IMR-90 (cell line): ENCODE results near the gene KCNK17. TPM values are rescaled to one million over a fixed set of nuclear protein-coding genes. Genes with fewer than 3 reads are reported as not detected.

ENCODE experiments used
- ATAC-seq: fragments of 200-7000 bp; cut with Tn5 transposase; 2 replicates; pipeline ENCODE4 v1.9.1; 2020; ENCODE audit warnings: low read depth, mild to moderate bottlenecking, moderate library complexity
- BruUV-seq: library from RNA; stranded (reverse); fragments of 400-500 nt; replicated peaks from 2 replicates; lab custom pipeline; 2021; lab: Mats Ljungman, UMichigan
- CTCF ChIA-PET: fragments of 300-600 bp; formaldehyde crosslinking; extraction: SDS; loops from one replicate; lab custom pipeline; 2021; ENCODE audit warnings: antibody characterized with exemption; lab: Yijun Ruan, JAX
- POLR2A ChIA-PET: fragments of 300-600 bp; sonication (Branson Sonifier 250); formaldehyde crosslinking; loops from one replicate; lab custom pipeline; 2022; ENCODE audit warnings: antibody characterized with exemption; ENCODE audit not compliant: unreplicated experiment; lab: Charles Lee
- DNase-seq: peaks from one replicate; pipeline ENCODE4 v3.0.0; 2013
- H2AFZ ChIP-seq: replicated peaks from 2 replicates; pipeline ENCODE3; 2013; ENCODE audit warnings: low read length, mild to moderate bottlenecking; ENCODE audit not compliant: poor library complexity
- H2AK5ac ChIP-seq: 2 replicates; pipeline ENCODE4 v1.6.1; 2013; ENCODE audit warnings: low read depth, low read length, inconsistent platforms
- H2AK9ac ChIP-seq: replicated peaks from 2 replicates; pipeline ENCODE3; 2013; ENCODE audit warnings: mild to moderate bottlenecking, low read depth, low read length, moderate library complexity; ENCODE audit not compliant: poor library complexity
- H2BK120ac ChIP-seq: 2 replicates; pipeline ENCODE4 v1.6.1; 2013; ENCODE audit warnings: low read depth, low read length, inconsistent platforms
- H2BK15ac ChIP-seq: 3 replicates; pipeline ENCODE4 v1.6.1; 2013; ENCODE audit warnings: low read depth, low read length, inconsistent platforms
- H2BK20ac ChIP-seq: 2 replicates; pipeline ENCODE4 v1.6.1; 2013; ENCODE audit warnings: low read depth, mild to moderate bottlenecking, inconsistent platforms, low read length, moderate library complexity
- H2BK5ac ChIP-seq: 2 replicates; pipeline ENCODE4 v1.6.1; 2013; ENCODE audit warnings: mild to moderate bottlenecking, low read depth, low read length, inconsistent platforms; ENCODE audit not compliant: poor library complexity, severe bottlenecking
- H3K14ac ChIP-seq: replicated peaks from 2 replicates; pipeline ENCODE4 v1.6.1; 2013; ENCODE audit warnings: low read depth, low read length, inconsistent platforms
- H3K18ac ChIP-seq: 2 replicates; pipeline ENCODE4 v1.6.1; 2013; ENCODE audit warnings: low read depth, low read length, control low read depth
- H3K23ac ChIP-seq: 2 replicates; pipeline ENCODE4 v1.6.1; 2013; ENCODE audit warnings: low read depth, low read length, inconsistent platforms
- H3K27ac ChIP-seq: 2 replicates; pipeline ENCODE4 v1.5.1; 2013; ENCODE audit warnings: mild to moderate bottlenecking, control low read depth, low read length; ENCODE audit not compliant: insufficient read depth
- H3K27me3 ChIP-seq: 2 replicates; pipeline ENCODE4 v1.6.1; 2013; ENCODE audit warnings: low read length; ENCODE audit not compliant: control insufficient read depth, insufficient read depth
- H3K36me3 ChIP-seq: 2 replicates; pipeline ENCODE4 v1.6.1; 2013; ENCODE audit warnings: low read length, mixed read lengths; ENCODE audit not compliant: control insufficient read depth, insufficient read depth
- H3K4ac ChIP-seq: 2 replicates; pipeline ENCODE4 v1.6.1; 2013; ENCODE audit warnings: low read depth, low read length, inconsistent platforms
- H3K4me1 ChIP-seq: 2 replicates; pipeline ENCODE4 v1.6.1; 2013; ENCODE audit warnings: low read length, mixed read lengths; ENCODE audit not compliant: control insufficient read depth, insufficient read depth
- H3K4me2 ChIP-seq: 2 replicates; pipeline ENCODE4 v1.6.1; 2013; ENCODE audit warnings: low read depth, mild to moderate bottlenecking, control low read depth, low read length, moderate library complexity
- H3K4me3 ChIP-seq: 2 replicates; pipeline ENCODE4 v1.5.1; 2013; ENCODE audit warnings: low read depth, mild to moderate bottlenecking, control low read depth, low read length, moderate library complexity; ENCODE audit not compliant: insufficient read depth
- H3K56ac ChIP-seq: 2 replicates; pipeline ENCODE4 v1.6.1; 2013; ENCODE audit warnings: low read length, inconsistent platforms; ENCODE audit not compliant: insufficient read depth; ENCODE audit errors: extremely low read depth
- H3K79me1 ChIP-seq, 2 experiments: 2 replicates each; pipeline ENCODE4 v1.6.1; 2013; ENCODE audit warnings: low read length in 2 of 2, inconsistent platforms in 1 of 2, low read depth in 1 of 2
- H3K9ac ChIP-seq: 2 replicates; pipeline ENCODE4 v1.6.1; 2013; ENCODE audit warnings: low read depth, low read length, control low read depth
- H3K9me1 ChIP-seq: 2 replicates; pipeline ENCODE4 v1.6.1; 2013; ENCODE audit warnings: low read length, inconsistent platforms; ENCODE audit not compliant: insufficient read depth
- H3K9me3 ChIP-seq: 2 replicates; pipeline ENCODE4 v1.6.1; 2013; ENCODE audit warnings: low read length; ENCODE audit not compliant: control insufficient read depth, insufficient read depth
- H4K20me1 ChIP-seq: 2 replicates; pipeline ENCODE4 v1.6.1; 2013; ENCODE audit warnings: low read length, inconsistent platforms; ENCODE audit not compliant: insufficient read depth
- H4K5ac ChIP-seq: 2 replicates; pipeline ENCODE4 v1.6.1; 2013; ENCODE audit warnings: mild to moderate bottlenecking, low read depth, low read length, control low read depth
- H4K8ac ChIP-seq, 2 experiments: 2 replicates each; pipeline ENCODE4 v1.6.1; 2013; ENCODE audit warnings: low read depth in 2 of 2, low read length in 2 of 2, control low read depth in 1 of 2, inconsistent platforms in 1 of 2
- H4K91ac ChIP-seq: 2 replicates; pipeline ENCODE4 v1.6.1; 2013; ENCODE audit warnings: low read depth, low read length, inconsistent platforms; ENCODE audit not compliant: insufficient read depth
- BHLHE40 ChIP-seq: fragments of 150-350 bp; IDR thresholded peaks from 2 replicates; pipeline ENCODE4 v1.6.1; 2016; ENCODE audit warnings: mild to moderate bottlenecking, low read depth, low read length
- CEBPB ChIP-seq: IDR thresholded peaks from 2 replicates; pipeline ENCODE4 v1.6.1; 2012; ENCODE audit warnings: low read depth, low read length, improper control_type of control experiment
- CHD1 ChIP-seq: IDR thresholded peaks from 2 replicates; pipeline ENCODE4 v1.6.1; 2012; ENCODE audit warnings: low read depth, low read length, improper control_type of control experiment
- CTCF ChIP-seq: conservative IDR thresholded peaks from 2 replicates; pipeline ENCODE4 v1.5.1; 2012; ENCODE audit warnings: mild to moderate bottlenecking, low read depth, low read length, improper control_type of control experiment
- FOS ChIP-seq: fragments of 150-350 bp; IDR thresholded peaks from 2 replicates; pipeline ENCODE4 v1.6.1; 2016; ENCODE audit warnings: low read depth, low read length
- MAFK ChIP-seq: IDR thresholded peaks from 2 replicates; pipeline ENCODE4 v1.6.1; 2012; ENCODE audit warnings: low read depth, low read length, improper control_type of control experiment
- MAZ ChIP-seq: IDR thresholded peaks from 2 replicates; pipeline ENCODE4 v1.6.1; 2012; ENCODE audit warnings: low read depth, mild to moderate bottlenecking, low read length, improper control_type of control experiment, moderate library complexity, borderline replicate concordance
- MXI1 ChIP-seq: IDR thresholded peaks from 2 replicates; pipeline ENCODE4 v1.6.1; 2012; ENCODE audit warnings: low read depth, mild to moderate bottlenecking, low read length, moderate library complexity, borderline replicate concordance
- NFE2L2 ChIP-seq: fragments of 150-350 bp; IDR thresholded peaks from 2 replicates; pipeline ENCODE4 v1.6.1; 2016; ENCODE audit warnings: low read depth, mild to moderate bottlenecking, low read length
- POLR2A ChIP-seq: IDR thresholded peaks from 2 replicates; pipeline ENCODE4 v1.6.1; 2012; ENCODE audit warnings: mild to moderate bottlenecking, low read depth, low read length
- RAD21 ChIP-seq: IDR thresholded peaks from 2 replicates; pipeline ENCODE4 v1.6.1; 2012; ENCODE audit warnings: low read length, improper control_type of control experiment
- RCOR1 ChIP-seq: IDR thresholded peaks from 2 replicates; pipeline ENCODE4 v1.6.1; 2012; ENCODE audit warnings: mild to moderate bottlenecking, low read length, improper control_type of control experiment; ENCODE audit not compliant: insufficient replicate concordance
- RFX5 ChIP-seq: IDR thresholded peaks from 2 replicates; pipeline ENCODE4 v1.8.0; 2012; ENCODE audit warnings: low read depth, mild to moderate bottlenecking, low read length, moderate library complexity
- SMC3 ChIP-seq: fragments of 150-350 bp; IDR thresholded peaks from 2 replicates; pipeline ENCODE4 v1.6.1; 2016; ENCODE audit warnings: low read depth, mild to moderate bottlenecking, antibody characterized with exemption, low read length, moderate library complexity
- USF2 ChIP-seq: fragments of 150-350 bp; IDR thresholded peaks from 2 replicates; pipeline ENCODE4 v1.6.1; 2017; ENCODE audit warnings: mild to moderate bottlenecking, antibody characterized with exemption, low read length, low read depth
- whole genome bisulfite sequencing, 2 experiments: methylation state at CpG; one replicate each; pipeline versions ENCODE4 v1.1.5 to v1.1.7; 2013; ENCODE audit warnings: missing lambda C conversion rate in 2 of 2; ENCODE audit not compliant: insufficient read length in 1 of 2; ENCODE audit errors: extremely low coverage in 2 of 2; 5-methylcytosine and 5-hydroxymethylcytosine counted together
- dilution Hi-C: fragments of 300-500 bp; cut with HindIII; formaldehyde crosslinking; loops from one replicate; pipeline ENCODE4 v1.14.3; 2018; ENCODE audit warnings: low sequenced_read_pairs; ENCODE audit not compliant: unreplicated experiment
- in situ Hi-C: fragments of 300-500 bp; cut with MboI; formaldehyde crosslinking; loops from 3 replicates; pipeline ENCODE4 v1.14.3; 2019; ENCODE audit warnings: low sequenced_read_pairs, inconsistent platforms, mixed read lengths
- intact Hi-C: fragments of 100-400 bp; cut with micrococcal nuclease; formaldehyde crosslinking; loops from 2 replicates; pipeline ENCODE4 v1.10.0; 2022
- polyA plus RNA-seq, 3 experiments: library from polyadenylated mRNA; depleted of rRNA; stranded (reverse); fragments of >200 nt; gene quantifications; 2 replicates each; pipeline ENCODE4 v1.2.3, GENCODE V29; 2012; ENCODE audit warnings: low replicate concordance in 1 of 3
- total RNA-seq: library from RNA; depleted of rRNA; stranded (reverse); fragments of >200 nt; gene quantifications from 2 replicates; pipeline ENCODE4 v1.2.3, GENCODE V29; 2012
- TF ChIP-seq, protein P1 (sequence below): fragments of 150-350 bp; IDR thresholded peaks from 2 replicates; pipeline ENCODE4 v1.6.1; 2016; ENCODE audit warnings: low read depth, mild to moderate bottlenecking, low read length, moderate library complexity, borderline replicate concordance

The KCNK17 gene
- total and polyA plus RNA-seq, 2 of the 4 experiments (the other 2 are of a cell fraction), result not detected

- Histone ChIP-seq H2AK5ac (no peak overlapping the region), H4K5ac (no peak overlapping the region), H3K4ac (no peak overlapping the region), H3K56ac (no peak overlapping the region), H4K20me1 (no peaks in the 10 kb centered on the region), H3K79me1 (no peaks in the 10 kb centered on the region), H3K9ac (no peak overlapping the region), H2AFZ (no peak overlapping the region), H3K4me1 (no peaks in the 10 kb centered on the region), H2AK9ac (no peak overlapping the region), H3K9me1 (no peaks in the 10 kb centered on the region), H3K27me3 (no peaks in the 10 kb centered on the region), H3K23ac (no peak overlapping the region), H3K18ac (no peak overlapping the region), H3K9me3 (no peaks in the 10 kb centered on the region), H4K91ac (no peak overlapping the region), H2BK15ac (no peak overlapping the region), H3K27ac (no peak overlapping the region), H3K4me3 (no peak overlapping the region), H3K36me3 (no peaks in the 10 kb centered on the region), H3K4me2 (no peak overlapping the region), H2BK20ac (no peak overlapping the region), H4K8ac (no peak overlapping the region), H2BK5ac (no peak overlapping the region), H2BK120ac (no peak overlapping the region), H3K14ac (no peak overlapping the region)
- no CpG with 5 or more reads among the region's 5 CpGs for WGBS, 2 experiments
- dilution Hi-C loops (no loop called here), intact Hi-C loops (no loop called here), in situ Hi-C loops (no loop called here)
- no TSS peak for BruUV-seq
- ChIA-PET CTCF (interaction anchor here (0.6 kb wide), 2 partner anchors 61 to 176 kb away, joined by 3 read pairs; no protein-coding TSS in a partner anchor), POLR2A (no interaction called here)
- TF ChIP-seq BHLHE40 (no peak), MAFK (no peak), RAD21 (no peak), RCOR1 (no peak), NFE2L2 (no peak), MXI1 (no peak), FOS (no peak), RFX5 (no peak), CTCF (no peak), CHD1 (no peak), POLR2A (no peak), CEBPB (no peak), SMC3 (no peak), MAZ (no peak), USF2 (no peak)
- TF ChIP-seq, protein P1, sequence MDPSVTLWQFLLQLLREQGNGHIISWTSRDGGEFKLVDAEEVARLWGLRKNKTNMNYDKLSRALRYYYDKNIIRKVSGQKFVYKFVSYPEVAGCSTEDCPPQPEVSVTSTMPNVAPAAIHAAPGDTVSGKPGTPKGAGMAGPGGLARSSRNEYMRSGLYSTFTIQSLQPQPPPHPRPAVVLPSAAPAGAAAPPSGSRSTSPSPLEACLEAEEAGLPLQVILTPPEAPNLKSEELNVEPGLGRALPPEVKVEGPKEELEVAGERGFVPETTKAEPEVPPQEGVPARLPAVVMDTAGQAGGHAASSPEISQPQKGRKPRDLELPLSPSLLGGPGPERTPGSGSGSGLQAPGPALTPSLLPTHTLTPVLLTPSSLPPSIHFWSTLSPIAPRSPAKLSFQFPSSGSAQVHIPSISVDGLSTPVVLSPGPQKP, result no peak
- DNase-seq (no peak), ATAC-seq (no peak)
Measured at GRCh38 chr6:39263303-39264037, 50.7 kb downstream of the KCNK17 start.
